Lower lobe of right lung (tissue), 2 donors: Measurements from ENCODE around the gene CACNB2. TPM values are rescaled to one million over a fixed set of nuclear protein-coding genes. Genes with fewer than 3 reads are reported as not detected.
A peak's percentile ranks its signal among the peaks of the same experiment; 100 is the strongest.

Experiments used
- ATAC-seq, 2 donors: fragments of 200-7000 bp; cut with Tn5 transposase; one replicate each; pipeline ENCODE4 v1.9.1; 2020 to 2022; ENCODE audit warnings: mild to moderate bottlenecking in 2 of 2, moderate library complexity in 2 of 2
- DNase-seq: peaks from one replicate; pipeline ENCODE4 v3.0.0-alpha.2; 2020
- H3K27ac ChIP-seq: fragments of 200-600 bp; one replicate; pipeline ENCODE4 v1.8.0; 2022
- H3K27me3 ChIP-seq: fragments of 200-600 bp; one replicate; pipeline ENCODE4 v1.8.0; 2022; ENCODE audit warnings: low read depth
- H3K36me3 ChIP-seq: fragments of 200-600 bp; one replicate; pipeline ENCODE4 v1.8.0; 2022; ENCODE audit warnings: mild to moderate bottlenecking
- H3K4me1 ChIP-seq: fragments of 200-600 bp; one replicate; pipeline ENCODE4 v1.8.0; 2022
- H3K4me3 ChIP-seq: fragments of 200-600 bp; one replicate; pipeline ENCODE4 v1.8.0; 2022; ENCODE audit warnings: mild to moderate bottlenecking
- H3K9me3 ChIP-seq: fragments of 200-600 bp; one replicate; pipeline ENCODE4 v1.8.0; 2022
- CTCF ChIP-seq: fragments of 200-600 bp; IDR thresholded peaks from one replicate; pipeline ENCODE4 v1.8.0; 2022; ENCODE audit warnings: antibody characterized with exemption, mild to moderate bottlenecking
- intact Hi-C: fragments of 100-400 bp; cut with DNase I; formaldehyde crosslinking; loops from one replicate; pipeline ENCODE4 v1.11.0; 2022
- total RNA-seq: library from RNA; stranded (reverse); fragmentation: NEBNext Ultra II Directional; extraction: Animal tissue kit (Norgen Biotek cat#: 25700); gene quantifications from one replicate; pipeline ENCODE4 v1.2.1, GENCODE V29; 2021
- donor health status: DM: no; HTN: yes; CAD: no; lungs with severe emphysema.

The CACNB2 gene
- total RNA-seq, 1 donor from 2014 or later = 1.4 TPM

- Histone ChIP-seq H3K27me3 (no peaks in the 10 kb centered on the region), H3K9me3 (no peaks in the 10 kb centered on the region), H3K27ac (no peak overlapping the region), H3K4me3 (no peak overlapping the region), H3K4me1 (no peaks in the 10 kb centered on the region), H3K36me3 (no peaks in the 10 kb centered on the region)
- intact Hi-C loops = no loop called here
- no peak for ATAC-seq
- DNase-seq = no peak
- TF ChIP-seq CTCF = no peak
Observed at GRCh38 chr10:18463673-18464211, 323.5 kb downstream of the CACNB2 start.

GRCh38 chr10:18469125-18469524 is 328.9 kb downstream of the CACNB2 start:
- no peak for TF ChIP-seq CTCF
- Histone ChIP-seq H3K27ac (no peak overlapping the region), H3K36me3 (no peaks in the 10 kb centered on the region), H3K27me3 (no peaks in the 10 kb centered on the region), H3K9me3 (no peaks in the 10 kb centered on the region), H3K4me3 (no peak overlapping the region), H3K4me1 (no peaks in the 10 kb centered on the region)
- ATAC-seq = no peak
- no peak for DNase-seq
- intact Hi-C loops = no loop called here

- Histone ChIP-seq H3K4me3 (no peak overlapping the region), H3K27ac (no peak overlapping the region), H3K9me3 (no peaks in the 10 kb centered on the region), H3K27me3 (no peaks in the 10 kb centered on the region), H3K4me1 (no peaks in the 10 kb centered on the region), H3K36me3 (no peaks in the 10 kb centered on the region)
- DNase-seq (no peak), ATAC-seq (no peak)
- TF ChIP-seq CTCF = no peak
- intact Hi-C loops = no loop called here
Observed at GRCh38 chr10:18472977-18473376, 332.8 kb downstream of the CACNB2 start.

- DNase-seq (no peak), ATAC-seq (peak in 1 of 2 donors; percentile 39)
- no peak overlapping the region for H3K4me3 ChIP-seq
Observed at GRCh38 chr10:18473424-18474117, 333.3 kb downstream of the CACNB2 start.

GRCh38 chr10:18474118-18474455 is 333.9 kb downstream of the CACNB2 start:
- Histone ChIP-seq H3K27ac (no peak overlapping the region), H3K4me3 (no peak overlapping the region), H3K4me1 (no peaks in the 10 kb centered on the region), H3K36me3 (no peaks in the 10 kb centered on the region), H3K27me3 (no peaks in the 10 kb centered on the region), H3K9me3 (no peaks in the 10 kb centered on the region)
- no peak for ATAC-seq
- intact Hi-C loops = no loop called here
- no peak for DNase-seq
- no peak for TF ChIP-seq CTCF

More at GRCh38 chr10:18473424-18474117, 333.3 kb downstream of the CACNB2 start:
- H3K4me1 ChIP-seq = no peaks in the 10 kb centered on the region
- intact Hi-C loops = no loop called here
- no peak for TF ChIP-seq CTCF
- H3K27ac ChIP-seq = no peak overlapping the region
- H3K36me3 ChIP-seq = no peaks in the 10 kb centered on the region
- H3K27me3 ChIP-seq = no peaks in the 10 kb centered on the region
- H3K9me3 ChIP-seq = no peaks in the 10 kb centered on the region
